Ovary (tissue), 3 donors: ENCODE measurements around the gene OR2J2.

Source experiments
- EP300 ChIP-seq: sonication (generic); formaldehyde crosslinking; IDR thresholded peaks from one replicate; pipeline ENCODE4 v1.6.1; 2017; ENCODE audit warnings: antibody characterized with exemption
- POLR2A ChIP-seq: fragments of 450-650 bp; IDR thresholded peaks from one replicate; pipeline ENCODE4 v1.6.1; 2017; ENCODE audit warnings: antibody characterized with exemption, mild to moderate bottlenecking, moderate library complexity
- TF ChIP-seq, protein P1 (sequence below), 3 donors: fragments of 450-650 bp in 2 of 3; fragments of 200-600 bp in 1 of 3; IDR thresholded peaks; one replicate each; pipeline versions ENCODE4 v1.5.1 to v1.8.0; 2016 to 2022; ENCODE audit warnings: antibody characterized with exemption in 3 of 3, mild to moderate bottlenecking in 1 of 3
- donor health status: DM: no; HTN: no; CAD: no.

DNA sequence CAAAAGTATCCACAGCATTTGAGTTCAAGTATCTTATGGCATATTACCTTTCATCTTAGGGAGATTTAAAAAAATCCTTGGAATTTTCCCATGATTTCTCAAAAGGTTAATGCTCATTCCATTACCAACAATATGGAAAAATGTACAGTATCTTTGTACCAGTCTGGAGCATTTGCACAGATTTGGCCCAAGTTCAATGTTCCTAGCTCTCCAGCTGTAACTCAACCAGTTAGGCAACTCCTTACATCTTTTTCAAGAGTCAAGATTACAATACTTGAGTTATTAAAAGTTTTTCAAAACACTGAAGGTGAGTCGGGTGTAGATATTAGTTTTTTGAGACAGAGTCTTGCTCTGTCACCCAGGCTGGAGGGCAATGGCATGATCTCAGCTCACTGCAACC lies 1.0 kb downstream of the OR2J2 start:
- TF ChIP-seq, protein P1, sequence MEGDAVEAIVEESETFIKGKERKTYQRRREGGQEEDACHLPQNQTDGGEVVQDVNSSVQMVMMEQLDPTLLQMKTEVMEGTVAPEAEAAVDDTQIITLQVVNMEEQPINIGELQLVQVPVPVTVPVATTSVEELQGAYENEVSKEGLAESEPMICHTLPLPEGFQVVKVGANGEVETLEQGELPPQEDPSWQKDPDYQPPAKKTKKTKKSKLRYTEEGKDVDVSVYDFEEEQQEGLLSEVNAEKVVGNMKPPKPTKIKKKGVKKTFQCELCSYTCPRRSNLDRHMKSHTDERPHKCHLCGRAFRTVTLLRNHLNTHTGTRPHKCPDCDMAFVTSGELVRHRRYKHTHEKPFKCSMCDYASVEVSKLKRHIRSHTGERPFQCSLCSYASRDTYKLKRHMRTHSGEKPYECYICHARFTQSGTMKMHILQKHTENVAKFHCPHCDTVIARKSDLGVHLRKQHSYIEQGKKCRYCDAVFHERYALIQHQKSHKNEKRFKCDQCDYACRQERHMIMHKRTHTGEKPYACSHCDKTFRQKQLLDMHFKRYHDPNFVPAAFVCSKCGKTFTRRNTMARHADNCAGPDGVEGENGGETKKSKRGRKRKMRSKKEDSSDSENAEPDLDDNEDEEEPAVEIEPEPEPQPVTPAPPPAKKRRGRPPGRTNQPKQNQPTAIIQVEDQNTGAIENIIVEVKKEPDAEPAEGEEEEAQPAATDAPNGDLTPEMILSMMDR (IDR thresholded peaks at IDR 0.05), result no peak
- TF ChIP-seq POLR2A (no peak), EP300 (no peak)
